Gastrocnemius medialis (tissue), 4 donors: ENCODE data around the gene PDIA6. TPM values are rescaled to one million over a fixed set of nuclear protein-coding genes. Genes with fewer than 3 reads are reported as not detected.

Experiments
- ATAC-seq, 2 donors: fragments of 150-250 bp; one replicate each; pipeline ENCODE4 v1.9.1; 2016
- DNase-seq, 2 donors: peaks; one replicate each; pipeline ENCODE4 v3.0.0-alpha.2; 2019
- H3K27ac ChIP-seq, 4 donors: fragments of 200-600 bp; sonication (generic); 1 replicate in 1 of 4; 2 replicates in 3 of 4; pipeline ENCODE4 v1.5.1; 2016 to 2018; ENCODE audit warnings: mild to moderate bottlenecking in 2 of 4, moderate library complexity in 1 of 4
- H3K27me3 ChIP-seq, 3 donors: fragments of 200-600 bp; sonication (generic) in 2 of 3; 1 replicate in 1 of 3; 2 replicates in 2 of 3; pipeline versions ENCODE4 v1.5.1 to v1.6.0; 2016 to 2019; ENCODE audit warnings: mild to moderate bottlenecking in 1 of 3, moderate library complexity in 1 of 3
- H3K36me3 ChIP-seq, 2 donors: fragments of 200-600 bp; sonication (generic) in 1 of 2; one replicate each; pipeline ENCODE4 v1.5.1; 2017 to 2018
- H3K4me1 ChIP-seq, 2 donors: fragments of 200-600 bp; sonication (generic) in 1 of 2; one replicate each; pipeline ENCODE4 v1.5.1; 2016 to 2017; ENCODE audit warnings: mild to moderate bottlenecking in 2 of 2
- H3K4me3 ChIP-seq, 4 donors: fragments of 200-600 bp; sonication (generic) in 3 of 4; 1 replicate in 1 of 4; 2 replicates in 3 of 4; pipeline ENCODE4 v1.5.1; 2016 to 2019; ENCODE audit warnings: mild to moderate bottlenecking in 2 of 4
- H3K9me3 ChIP-seq, 3 donors: fragments of 200-600 bp; sonication (generic) in 2 of 3; 1 replicate in 1 of 3; 2 replicates in 2 of 3; pipeline ENCODE4 v1.5.1; 2016 to 2019
- CTCF ChIP-seq, 5 experiments: fragments of 450-650 bp in 3 of 5; fragments of 200-600 bp in 2 of 5; sonication (generic) in 2 of 5; IDR thresholded peaks in 4 of 5; conservative IDR thresholded peaks in 1 of 5; 1 replicate in 4 of 5; 2 replicates in 1 of 5; pipeline ENCODE4 v1.5.1; 2016 to 2019; ENCODE audit warnings: antibody characterized with exemption in 5 of 5, mild to moderate bottlenecking in 3 of 5, moderate library complexity in 3 of 5
- POLR2A ChIP-seq, 2 donors: fragments of 450-650 bp; IDR thresholded peaks; one replicate each; pipeline ENCODE4 v1.6.1; 2017; ENCODE audit warnings: antibody characterized with exemption in 2 of 2, mild to moderate bottlenecking in 2 of 2, moderate library complexity in 2 of 2
- in situ Hi-C, 4 donors: fragments of 200-750 bp; cut with MboI; loops; one replicate each; pipeline versions ENCODE4 v1.15.0 to v1.8.0; 2017; ENCODE audit warnings: low sequenced_read_pairs in 4 of 4
- intact Hi-C: fragments of 100-400 bp; cut with DNase I; formaldehyde crosslinking; loops from one replicate; pipeline ENCODE4 v1.15.1; 2023; ENCODE audit warnings: low total_unique reads
- total RNA-seq, 4 donors: library from RNA; depleted of rRNA; stranded (reverse); fragments of >200 nt; gene quantifications; one replicate each; pipeline versions ENCODE4 v1.1.0 to v1.2.3, GENCODE V29; 2016

PDIA6 gene
- total RNA-seq, 4 donors from 2014 or later = 32.0 to 72.4 (median 54.2) TPM

GRCh38 chr2:10764896-10765295, 47.7 kb downstream of the PDIA6 start:
- DNase-seq = no peak
- Histone ChIP-seq H3K27me3 (no peaks in the 10 kb centered on the region), H3K27ac (no peak overlapping the region), H3K4me1 (no peaks in the 10 kb centered on the region), H3K4me3 (no peak overlapping the region), H3K9me3 (no peaks in the 10 kb centered on the region), H3K36me3 (no peaks in the 10 kb centered on the region)
- in situ Hi-C loops (no loop called here), intact Hi-C loops (no loop called here)
- no peak for ATAC-seq
- no peak for TF ChIP-seq CTCF (IDR thresholded peaks at IDR 0.05 in 4 of 5, conservative IDR thresholded peaks at IDR 0.05 in 1 of 5)
- no peak for TF ChIP-seq POLR2A (IDR thresholded peaks at IDR 0.05)

DNA sequence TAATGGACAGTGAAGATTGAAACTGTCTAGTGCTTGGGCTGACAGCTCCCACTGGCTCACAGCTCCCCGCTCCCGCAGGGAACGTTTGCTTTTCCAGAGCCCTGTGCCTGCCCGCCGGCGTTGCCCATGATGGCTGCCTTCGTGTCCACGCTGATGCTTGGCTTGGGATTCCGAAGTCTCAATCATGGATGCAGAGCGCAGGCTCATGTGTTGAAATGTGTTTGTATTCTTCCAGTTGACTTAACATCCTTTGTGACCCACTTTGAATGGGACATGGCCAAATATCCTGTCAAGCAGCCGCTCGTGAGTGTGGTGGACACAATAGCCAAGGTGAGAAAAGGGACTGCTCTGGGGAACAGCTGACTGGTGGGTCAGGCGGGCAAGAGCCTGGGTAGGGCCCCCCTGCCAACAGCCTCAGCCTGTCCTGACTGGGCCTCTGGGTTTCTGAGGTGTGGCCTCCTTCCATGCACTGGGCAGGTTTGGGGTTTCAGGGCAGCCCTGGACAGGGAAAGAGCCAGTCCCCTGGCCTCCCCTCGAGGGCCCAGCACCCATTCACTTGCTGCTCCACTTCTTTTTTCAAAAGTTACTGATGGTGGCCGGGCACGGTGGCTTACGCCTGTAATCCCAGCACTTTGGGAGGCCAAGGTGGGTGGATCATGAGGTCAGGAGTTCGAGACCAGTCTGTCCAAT, 48.3 kb downstream of the PDIA6 start:
- no peaks in the 10 kb centered on the region for H3K36me3 ChIP-seq
- DNase-seq (no peak), ATAC-seq (no peak)
- no peaks in the 10 kb centered on the region for H3K4me1 ChIP-seq
- TF ChIP-seq POLR2A (IDR thresholded peaks at IDR 0.05) = no peak
- no peak for TF ChIP-seq CTCF (IDR thresholded peaks at IDR 0.05 in 4 of 5, conservative IDR thresholded peaks at IDR 0.05 in 1 of 5)
- no peak overlapping the region for H3K27ac ChIP-seq
- no peak overlapping the region for H3K4me3 ChIP-seq
- H3K9me3 ChIP-seq = no peaks in the 10 kb centered on the region
- in situ Hi-C loops (no loop called here), intact Hi-C loops (no loop called here)
- no peaks in the 10 kb centered on the region for H3K27me3 ChIP-seq

- in situ Hi-C loops (no loop called here), intact Hi-C loops (no loop called here)
- Histone ChIP-seq H3K4me3 (no peak overlapping the region), H3K27ac (no peak overlapping the region), H3K27me3 (no peaks in the 10 kb centered on the region), H3K9me3 (no peaks in the 10 kb centered on the region), H3K4me1 (no peaks in the 10 kb centered on the region), H3K36me3 (no peaks in the 10 kb centered on the region)
- DNase-seq (no peak), ATAC-seq (no peak)
- TF ChIP-seq POLR2A (IDR thresholded peaks at IDR 0.05) = no peak
- TF ChIP-seq CTCF (IDR thresholded peaks at IDR 0.05 in 4 of 5, conservative IDR thresholded peaks at IDR 0.05 in 1 of 5) = no peak
Measured at GRCh38 chr2:10763461-10763800, 49.2 kb downstream of the PDIA6 start.

- H3K27me3 ChIP-seq = no peaks in the 10 kb centered on the region
- ATAC-seq = no peak
Measured at GRCh38 chr2:10762651-10763460, 49.7 kb downstream of the PDIA6 start.

More at GRCh38 chr2:10762651-10763460, 49.7 kb downstream of the PDIA6 start:
- intact Hi-C loops (no loop called here), in situ Hi-C loops (no loop called here)
- TF ChIP-seq POLR2A (IDR thresholded peaks at IDR 0.05) (no peak), CTCF (IDR thresholded peaks at IDR 0.05 in 4 of 5, conservative IDR thresholded peaks at IDR 0.05 in 1 of 5) (no peak)
- Histone ChIP-seq H3K9me3 (no peaks in the 10 kb centered on the region), H3K4me1 (no peaks in the 10 kb centered on the region), H3K4me3 (no peak overlapping the region), H3K36me3 (no peaks in the 10 kb centered on the region), H3K27ac (no peak overlapping the region)
- no peak for DNase-seq
